RWPE1 (cell line): Measurements from ENCODE around the gene LZTFL1.

Experiments used
- CTCF ChIA-PET: fragments of 350-600 bp; sonication (Branson Sonifier 250); formaldehyde crosslinking; extraction: SDS; loops from one replicate; lab custom pipeline; 2021; lab: Yijun Ruan, JAX
- POLR2A ChIA-PET: fragments of 400-600 bp; formaldehyde crosslinking; extraction: SDS; loops from one replicate; lab custom pipeline; 2020; ENCODE audit warnings: antibody characterized with exemption; ENCODE audit not compliant: low non-redundant PET; lab: Yijun Ruan, JAX
- DNase-seq: peaks from one replicate; pipeline ENCODE4 v3.0.0; 2012; ENCODE audit warnings: low spot score
- H3K27ac ChIP-seq: fragments of 450-650 bp; 2 replicates; pipeline ENCODE4 v1.5.1; 2017
- CTCF ChIP-seq: fragments of 450-650 bp; conservative IDR thresholded peaks from 2 replicates; pipeline ENCODE4 v1.5.1; 2017; ENCODE audit warnings: low read depth, mild to moderate bottlenecking

The LZTFL1 gene

DNA sequence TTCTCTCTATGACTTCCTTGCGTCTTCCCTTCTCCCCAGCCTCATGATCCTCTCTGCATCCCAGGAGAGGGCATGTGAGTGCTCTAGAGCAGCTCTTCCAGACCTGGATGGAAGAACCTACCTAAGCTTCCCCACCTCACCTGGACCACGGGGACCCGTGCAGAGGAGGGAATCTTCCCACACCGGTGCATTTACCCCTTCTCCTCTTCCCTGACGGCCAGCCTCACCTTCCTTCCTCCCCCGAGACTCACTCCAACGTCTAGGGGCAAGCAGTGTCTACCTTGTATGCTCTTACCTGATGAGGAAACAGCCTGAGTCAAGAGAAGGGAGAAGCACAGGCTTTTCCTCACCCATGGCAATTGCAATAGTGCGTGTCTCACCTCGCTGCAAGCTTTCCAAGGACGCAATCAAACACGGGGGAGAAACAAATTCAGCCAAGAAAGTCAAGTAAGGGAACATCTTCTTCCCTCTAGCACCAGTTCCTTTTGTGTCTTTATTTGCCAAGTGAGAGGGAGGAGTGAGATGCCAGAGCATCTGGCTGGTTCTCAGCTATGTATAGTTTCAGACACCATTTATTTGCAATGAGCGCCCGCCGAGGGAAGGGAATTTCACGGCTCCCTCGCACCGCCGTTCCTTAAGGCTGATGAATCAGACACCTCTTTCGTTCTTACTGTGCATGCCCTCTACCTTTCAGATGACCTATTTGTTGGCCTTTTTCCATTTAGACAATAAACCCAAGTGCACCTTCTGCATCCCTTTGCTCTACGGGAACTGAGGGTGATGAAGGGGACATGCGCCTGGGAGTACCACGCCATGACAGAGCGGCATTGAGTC lies 42.7 kb upstream of the LZTFL1 start:
- ChIA-PET POLR2A (no interaction called here), CTCF (interaction anchor here (0.6 kb wide), 1 partner anchor 680 kb away, joined by 3 read pairs; no protein-coding TSS in a partner anchor)
- TF ChIP-seq CTCF, result no peak
- H3K27ac ChIP-seq, result no peak overlapping the region
- DNase-seq, result no peak

DNA sequence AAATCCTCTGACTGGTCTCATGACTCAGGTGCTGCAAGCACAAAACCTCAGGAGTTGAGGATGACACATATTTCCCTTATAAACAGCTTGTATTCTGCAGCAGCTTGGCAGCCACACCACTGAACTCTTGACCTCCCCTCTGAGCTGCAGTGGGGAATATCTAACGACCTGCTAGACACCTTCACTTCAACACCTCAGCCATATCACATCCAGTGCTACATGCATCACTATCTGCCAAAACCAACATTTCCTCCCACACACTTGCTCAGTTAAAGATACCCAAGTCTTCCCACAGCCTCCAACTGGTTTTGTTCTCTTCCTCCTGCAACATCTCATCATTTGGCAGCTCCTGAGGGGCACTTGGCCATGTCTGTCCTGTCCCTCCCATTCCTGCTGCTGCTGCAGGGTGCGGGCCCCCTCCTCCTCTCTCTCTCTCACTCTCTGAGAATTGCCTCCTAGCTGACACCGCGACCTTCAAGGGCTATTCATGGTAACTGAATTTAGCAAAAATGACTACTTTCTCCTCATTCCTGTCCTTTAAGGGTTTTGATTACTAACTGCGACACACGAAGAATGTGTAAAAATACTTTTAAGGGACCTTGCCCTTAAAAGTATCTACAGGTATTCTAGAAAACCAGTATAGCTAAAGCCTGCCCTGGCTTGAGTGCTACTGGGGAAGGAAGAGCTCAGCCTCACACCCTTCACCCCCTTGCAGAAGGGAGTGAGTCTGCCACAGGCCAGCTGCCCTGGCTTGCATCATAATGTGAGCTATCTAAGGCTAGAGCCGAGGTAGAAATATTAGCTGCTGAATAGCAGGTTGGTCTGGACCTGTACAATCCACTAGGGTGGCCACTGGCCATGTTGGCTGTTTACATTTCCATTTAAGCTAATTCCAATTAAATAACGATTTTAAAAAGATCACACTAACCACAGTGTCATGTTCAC lies 39.4 kb upstream of the LZTFL1 start:
- ChIA-PET POLR2A (no interaction called here), CTCF (no interaction called here)
- peak; percentile 30 for DNase-seq
- H3K27ac ChIP-seq, result no peak overlapping the region
- TF ChIP-seq CTCF, result no peak

- CTCF ChIA-PET, result no interaction called here
- DNase-seq, result no peak
- no peak for TF ChIP-seq CTCF
- POLR2A ChIA-PET, result no interaction called here
- no peak overlapping the region for H3K27ac ChIP-seq
These were observed 38.8 kb upstream of the LZTFL1 start for GRCh38 chr3:45880725-45881077.

DNA sequence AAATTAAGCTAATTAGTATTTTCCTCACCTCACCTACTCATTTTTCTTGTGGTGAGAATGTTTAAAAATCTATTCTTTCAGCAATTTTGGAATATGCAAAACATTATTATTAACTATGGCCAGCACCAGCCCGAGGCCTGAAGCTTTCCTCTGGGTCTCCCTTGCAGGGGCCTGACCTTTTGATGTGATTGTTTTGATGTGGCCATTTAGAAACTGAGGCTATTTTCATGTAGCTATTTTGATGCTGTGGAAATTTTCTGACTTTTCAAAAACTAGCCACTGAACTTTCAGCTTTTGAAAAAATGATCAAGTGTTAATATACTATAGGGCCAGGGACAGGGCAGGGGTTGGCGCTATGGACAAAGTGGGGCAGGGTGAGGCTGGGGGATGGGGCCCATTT lies 36.2 kb upstream of the LZTFL1 start:
- POLR2A ChIA-PET, result no interaction called here
- DNase-seq, result no peak
- no peak for TF ChIP-seq CTCF
- CTCF ChIA-PET, result no interaction called here
- H3K27ac ChIP-seq, result no peak overlapping the region

DNA sequence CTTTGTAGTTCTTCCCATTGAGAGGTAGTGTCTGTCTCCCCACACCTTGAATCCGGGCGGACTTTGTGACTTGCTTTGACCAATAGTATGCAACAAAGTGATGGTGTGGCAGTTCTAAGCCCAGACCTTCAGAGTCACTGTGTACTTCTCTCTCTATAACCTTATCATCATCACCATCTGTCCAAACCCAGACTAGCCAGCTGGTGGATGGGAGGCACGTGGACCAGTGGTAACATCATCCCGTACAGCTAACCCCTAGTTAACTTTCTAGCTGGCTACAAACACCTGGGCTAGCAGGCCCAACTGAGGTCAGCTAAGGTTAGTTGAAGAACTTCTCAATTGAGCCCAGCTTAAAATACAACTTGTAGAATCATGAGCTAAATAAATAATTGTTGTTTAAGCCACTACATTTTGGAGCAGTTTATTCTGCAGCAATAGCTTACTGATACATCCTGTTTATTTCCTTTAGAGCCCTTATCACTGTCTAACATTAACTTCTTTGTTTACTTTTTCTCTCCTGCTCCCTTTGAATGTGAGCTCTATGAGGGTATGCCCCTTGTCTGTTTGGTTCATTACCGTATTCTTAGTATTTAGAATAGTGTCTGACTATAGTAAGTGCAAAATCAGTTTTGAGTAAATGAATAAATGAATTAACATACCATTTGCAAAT lies 32.9 kb upstream of the LZTFL1 start:
- no peak for TF ChIP-seq CTCF
- ChIA-PET POLR2A (no interaction called here), CTCF (no interaction called here)
- no peak for DNase-seq
- H3K27ac ChIP-seq, result no peak overlapping the region

DNA sequence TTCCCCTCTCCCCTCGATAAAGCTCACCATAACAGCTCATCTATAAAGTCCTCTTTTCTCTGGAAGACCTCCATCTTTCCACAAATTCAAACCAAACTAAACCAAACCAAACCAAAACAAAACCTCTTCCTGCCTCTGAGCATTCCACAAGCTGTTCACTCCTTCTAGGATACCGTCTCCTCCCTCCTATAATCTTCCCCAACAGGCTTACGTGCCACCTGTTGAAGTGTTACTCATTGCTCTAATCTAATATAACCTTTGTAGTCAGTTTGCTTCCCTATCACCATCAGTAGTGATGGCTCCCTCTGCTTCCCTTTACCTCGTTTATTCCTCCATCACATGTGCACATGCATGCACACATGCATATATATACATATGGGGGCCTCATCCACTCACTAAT lies 31.7 kb upstream of the LZTFL1 start:
- CTCF ChIA-PET, result no interaction called here
- no peak for TF ChIP-seq CTCF
- POLR2A ChIA-PET, result no interaction called here
- no peak for DNase-seq
- H3K27ac ChIP-seq, result no peak overlapping the region
